ENCODE measurements around the gene TEAD4.

DNA sequence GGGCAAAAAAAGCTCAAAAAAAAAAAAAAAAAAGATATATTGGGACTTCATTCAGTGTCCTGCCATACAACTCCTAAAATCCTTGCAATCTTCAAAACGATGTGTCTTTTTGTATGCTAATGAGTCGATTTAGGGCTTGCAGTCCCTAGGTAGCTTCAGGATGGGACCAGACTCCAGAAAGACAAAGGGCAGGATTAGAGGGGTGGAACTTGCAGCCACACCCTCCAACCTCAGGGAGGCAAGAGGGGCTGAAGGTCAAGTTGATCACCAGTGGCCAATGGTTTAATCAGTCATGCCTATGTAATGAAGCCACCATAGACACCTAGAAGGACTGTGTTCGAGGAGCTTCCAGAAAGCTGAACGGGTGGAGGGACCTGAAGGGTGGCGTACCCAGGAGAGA is 29.3 kb downstream of the TEAD4 start:
- no peak for TF ChIP-seq GATA2 (IDR thresholded peaks at IDR 0.05; ENCODE audit: low read depth, low read length)
- TF ChIP-seq GATA3 (IDR thresholded peaks at IDR 0.05; ENCODE audit: low read depth, low read length): no peak
